ENCODE data around the gene POLR1A. TPM values are rescaled to one million over a fixed set of nuclear protein-coding genes. Genes with fewer than 3 reads are reported as not detected.

Gene POLR1A
- total and polyA plus RNA-seq, 5 experiments from 2014 or later: 1.1 to 22.9 (median 5.7) TPM

GRCh38 chr2:86134709-86135108, 29.0 kb upstream of the POLR1A start:
- Mint-ChIP-seq H3K27ac (peak overlapping the region in 1 of 10 donors; percentile 67), H3K9me3 (no peaks in the 10 kb centered on the region), H3K4me3 (no peak overlapping the region), H3K36me3 (peaks cover 22 to 97% (median 58%) of the 10 kb centered on the region in 3 donors), H3K27me3 (no peaks in the 10 kb centered on the region), H3K4me1 (peaks cover 5 to 12% (median 8%) of the 10 kb centered on the region in 4 donors)
- DNase-seq (no peak), ATAC-seq (no peak)
- POLR2A ChIA-PET: no interaction called here

- ATAC-seq (no peak), DNase-seq (no peak)
- H3K4me1 Mint-ChIP-seq: no peaks in the 10 kb centered on the region
- no peaks in the 10 kb centered on the region for H3K27me3 Mint-ChIP-seq
- no peak overlapping the region for H3K4me3 Mint-ChIP-seq
- H3K9me3 Mint-ChIP-seq: no peaks in the 10 kb centered on the region
- POLR2A ChIA-PET: no interaction called here
- H3K27ac Mint-ChIP-seq: no peak overlapping the region
- H3K36me3 Mint-ChIP-seq: peaks cover 0 to 98% (median 32%) of the 10 kb centered on the region in 3 donors
These were observed 19.0 kb upstream of the POLR1A start for GRCh38 chr2:86124683-86125082.

- H3K36me3 Mint-ChIP-seq: peaks cover 0 to 98% (median 38%) of the 10 kb centered on the region in 3 donors
- POLR2A ChIA-PET: no interaction called here
- H3K9me3 Mint-ChIP-seq: no peaks in the 10 kb centered on the region
- ATAC-seq (no peak), DNase-seq (no peak)
- H3K4me3 Mint-ChIP-seq: no peak overlapping the region
- peak overlapping the region in 2 of 10 donors; percentile 39 to 48 for H3K27ac Mint-ChIP-seq
- H3K4me1 Mint-ChIP-seq: no peaks in the 10 kb centered on the region
- no peaks in the 10 kb centered on the region for H3K27me3 Mint-ChIP-seq
These were observed 17.7 kb upstream of the POLR1A start for GRCh38 chr2:86123328-86123925.

- ATAC-seq: no peak
- POLR2A ChIA-PET: no interaction called here
- Mint-ChIP-seq H3K4me1 (peaks cover 3 to 24% (median 12%) of the 10 kb centered on the region in 4 donors), H3K36me3 (peaks cover 0 to 98% (median 34%) of the 10 kb centered on the region in 3 donors), H3K27me3 (no peaks in the 10 kb centered on the region), H3K4me3 (no peak overlapping the region), H3K9me3 (no peaks in the 10 kb centered on the region), H3K27ac (peak overlapping the region in 1 of 10 donors; percentile 59)
- no peak for DNase-seq
These were observed 12.4 kb upstream of the POLR1A start for GRCh38 chr2:86118130-86118529.

GRCh38 chr2:86107031-86107430, 1.3 kb upstream of the POLR1A start:
- H3K27me3 Mint-ChIP-seq: no peaks in the 10 kb centered on the region
- POLR2A ChIA-PET: interaction anchor here (0.8 to 2.2 kb wide), 3 partner anchors 88 to 490 kb away, joined by 3 to 24 read pairs (median 10); partner anchors contain the start of genes IMMT and KDM3A
- DNase-seq (no peak), ATAC-seq (no peak)
- H3K9me3 Mint-ChIP-seq: no peaks in the 10 kb centered on the region
- H3K27ac Mint-ChIP-seq: peak overlapping the region; percentile 94 to 100 (median 98)
- H3K36me3 Mint-ChIP-seq: peaks cover 5 to 51% (median 8%) of the 10 kb centered on the region in 3 donors
- H3K4me3 Mint-ChIP-seq: peak overlapping the region; percentile 85 to 96 (median 91)
- peaks cover 34 to 67% (median 63%) of the 10 kb centered on the region in 4 donors for H3K4me1 Mint-ChIP-seq

GRCh38 chr2:86105969-86106945, 571 bp upstream of the POLR1A start, which contains the start of gene PTCD3:
Gene PTCD3, plus strand, starts transcription at chr2:86106235. Its CDS starts 13 bp downstream, at chr2:86106248.
- H3K27me3 Mint-ChIP-seq: no peaks in the 10 kb centered on the region
- H3K27ac Mint-ChIP-seq: peak within 1 kb of the TSS; percentile 94 to 100 (median 98)
- ATAC-seq (peak; percentile 92 to 93), DNase-seq (peak; percentile 82 to 96 (median 92))
- peak within 1 kb of the TSS; percentile 85 to 96 (median 91) for H3K4me3 Mint-ChIP-seq
- H3K9me3 Mint-ChIP-seq: no peaks in the 10 kb centered on the region
- peaks cover 38 to 72% (median 66%) of the 10 kb centered on the region in 4 donors for H3K4me1 Mint-ChIP-seq
- POLR2A ChIA-PET: interaction anchor here (0.5 to 2.2 kb wide), 15 partner anchors 8 to 1224 kb away, joined by 3 to 24 read pairs (median 3); partner anchors contain the start of genes IMMT, KDM3A and ST3GAL5
- peaks cover 5 to 50% (median 9%) of the 10 kb centered on the region in 3 donors for H3K36me3 Mint-ChIP-seq

- Mint-ChIP-seq H3K27me3 (no peaks in the 10 kb centered on the region), H3K36me3 (peaks cover 0 to 49% (median 19%) of the 10 kb centered on the region in 3 donors), H3K4me3 (no peak overlapping the region), H3K4me1 (peaks cover 32 to 57% (median 50%) of the 10 kb centered on the region in 4 donors), H3K27ac (peak overlapping the region in 2 of 10 donors; percentile 14 to 84), H3K9me3 (no peaks in the 10 kb centered on the region)
- DNase-seq (no peak), ATAC-seq (no peak)
- POLR2A ChIA-PET: no interaction called here
These were observed 3.5 kb downstream of the POLR1A start for GRCh38 chr2:86102157-86102556.

- H3K4me3 Mint-ChIP-seq: no peak overlapping the region
- no peaks in the 10 kb centered on the region for H3K27me3 Mint-ChIP-seq
- ATAC-seq: no peak
- H3K27ac Mint-ChIP-seq: peak overlapping the region in 2 of 10 donors; percentile 22 to 45
- peaks cover 4 to 84% (median 29%) of the 10 kb centered on the region in 3 donors for H3K36me3 Mint-ChIP-seq
- POLR2A ChIA-PET: no interaction called here
- peaks cover 7 to 33% (median 25%) of the 10 kb centered on the region in 4 donors for H3K4me1 Mint-ChIP-seq
- no peak for DNase-seq
- H3K9me3 Mint-ChIP-seq: no peaks in the 10 kb centered on the region
These were observed 7.8 kb downstream of the POLR1A start for GRCh38 chr2:86097913-86098312.

GRCh38 chr2:86097114-86097896, 8.4 kb downstream of the POLR1A start:
- no peaks in the 10 kb centered on the region for H3K9me3 Mint-ChIP-seq
- H3K27me3 Mint-ChIP-seq: no peaks in the 10 kb centered on the region
- DNase-seq (no peak), ATAC-seq (no peak)
- no peak overlapping the region for H3K4me3 Mint-ChIP-seq
- H3K4me1 Mint-ChIP-seq: peaks cover 2 to 27% (median 19%) of the 10 kb centered on the region in 4 donors
- H3K36me3 Mint-ChIP-seq: peaks cover 4 to 84% (median 30%) of the 10 kb centered on the region in 3 donors
- H3K27ac Mint-ChIP-seq: peak overlapping the region in 2 of 10 donors; percentile 22 to 45
- POLR2A ChIA-PET: no interaction called here

GRCh38 chr2:86094229-86094628, 11.5 kb downstream of the POLR1A start:
- Mint-ChIP-seq H3K27me3 (no peaks in the 10 kb centered on the region), H3K36me3 (peaks cover 4 to 87% (median 35%) of the 10 kb centered on the region in 3 donors), H3K27ac (no peak overlapping the region), H3K4me3 (no peak overlapping the region), H3K9me3 (no peaks in the 10 kb centered on the region), H3K4me1 (peaks cover 0 to 17% (median 10%) of the 10 kb centered on the region in 4 donors)
- no peak for DNase-seq
- POLR2A ChIA-PET: no interaction called here
- no peak for ATAC-seq

GRCh38 chr2:86087936-86088850, 17.5 kb downstream of the POLR1A start:
- Mint-ChIP-seq H3K4me3 (no peak overlapping the region), H3K27ac (peak overlapping the region in 2 of 10 donors; percentile 41 to 56), H3K4me1 (no peaks in the 10 kb centered on the region), H3K27me3 (no peaks in the 10 kb centered on the region), H3K9me3 (no peaks in the 10 kb centered on the region), H3K36me3 (peaks cover 0 to 77% (median 16%) of the 10 kb centered on the region in 3 donors)
- POLR2A ChIA-PET: no interaction called here
- DNase-seq (no peak), ATAC-seq (no peak)

Data from naive thymus-derived CD8-positive, alpha-beta T cell (primary cell).